IPS-18c (cell line): Measurements from ENCODE around the gene PAN2.
"Not testable (repeated sequence)": the region's sequence is repeated elsewhere in the genome, so short reads cannot be mapped to it uniquely, and the experiment has no call there.

Source experiments
- H3K4me3 ChIP-seq: 2 replicates; pipeline ENCODE4 v1.7.0; 2013; ENCODE audit warnings: low read depth, mild to moderate bottlenecking, low read length, moderate library complexity; ENCODE audit not compliant: insufficient read depth
- H3K9me3 ChIP-seq: one replicate; pipeline ENCODE4 v1.6.1; 2013; ENCODE audit warnings: mild to moderate bottlenecking, low read length, moderate library complexity; ENCODE audit not compliant: control insufficient read depth, insufficient read depth

The PAN2 gene

DNA sequence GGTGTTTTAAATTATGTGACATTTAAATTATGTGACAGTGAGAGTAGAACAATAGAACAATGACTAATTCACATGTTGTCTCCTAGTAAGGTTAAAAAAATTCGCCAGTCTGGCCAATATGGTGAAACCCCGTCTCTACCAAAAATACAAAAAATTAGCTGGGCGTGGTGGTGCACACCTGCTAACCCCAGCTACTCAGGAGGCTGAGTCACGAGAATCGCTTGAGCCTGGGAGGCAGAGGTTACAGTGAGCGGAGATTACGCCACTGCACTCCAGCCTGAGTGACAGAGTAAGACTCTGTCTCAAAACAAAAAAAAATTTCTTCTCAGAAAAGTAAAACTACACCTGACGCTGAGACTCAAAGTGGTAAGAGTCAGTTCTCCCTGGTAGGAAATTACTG is 36.4 kb downstream of the PAN2 start:
- Histone ChIP-seq H3K4me3 (no peak overlapping the region), H3K9me3 (no peaks in the 10 kb centered on the region)

GRCh38 chr12:56296295-56296694 is 37.5 kb downstream of the PAN2 start:
- Histone ChIP-seq H3K4me3 (no peak overlapping the region), H3K9me3 (no peaks in the 10 kb centered on the region)

GRCh38 chr12:56293795-56294194 is 40.0 kb downstream of the PAN2 start:
- H3K4me3 ChIP-seq: no peak overlapping the region
- no peaks in the 10 kb centered on the region for H3K9me3 ChIP-seq

GRCh38 chr12:56288705-56289387 is 45.0 kb downstream of the PAN2 start:
- Histone ChIP-seq H3K4me3 (no peak overlapping the region), H3K9me3 (no peaks in the 10 kb centered on the region)

- Histone ChIP-seq H3K9me3 (no peaks in the 10 kb centered on the region), H3K4me3 (no peak overlapping the region)
Measured at GRCh38 chr12:56286044-56286830, 47.6 kb downstream of the PAN2 start.

GRCh38 chr12:56284263-56284662 is 49.5 kb downstream of the PAN2 start:
- H3K9me3 ChIP-seq, H3K4me3 ChIP-seq: not testable (repeated sequence)

- Histone ChIP-seq H3K4me3 (no peak overlapping the region), H3K9me3 (no peaks in the 10 kb centered on the region)
Measured at GRCh38 chr12:56282579-56282978, 51.2 kb downstream of the PAN2 start.

DNA sequence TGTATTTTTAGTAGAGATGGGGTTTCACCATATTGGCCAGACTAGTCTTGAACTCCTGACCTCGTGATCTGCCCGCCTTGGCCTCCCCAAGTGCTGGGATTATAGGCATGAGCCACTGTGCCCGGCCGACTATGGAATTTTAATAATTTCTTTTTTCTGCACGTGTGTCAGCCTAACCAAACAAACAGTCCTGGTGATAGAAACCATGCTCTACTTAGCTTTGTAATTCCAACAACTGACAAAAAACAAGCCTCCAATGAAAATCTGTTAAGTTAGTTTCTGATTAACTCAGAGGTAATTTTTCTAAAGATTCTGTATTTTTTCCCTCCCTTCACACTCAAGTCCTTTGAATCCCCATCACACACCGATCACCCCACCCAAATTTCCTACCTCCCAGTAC is 51.8 kb downstream of the PAN2 start:
- H3K4me3 ChIP-seq: no peak overlapping the region
- H3K9me3 ChIP-seq: no peaks in the 10 kb centered on the region

DNA sequence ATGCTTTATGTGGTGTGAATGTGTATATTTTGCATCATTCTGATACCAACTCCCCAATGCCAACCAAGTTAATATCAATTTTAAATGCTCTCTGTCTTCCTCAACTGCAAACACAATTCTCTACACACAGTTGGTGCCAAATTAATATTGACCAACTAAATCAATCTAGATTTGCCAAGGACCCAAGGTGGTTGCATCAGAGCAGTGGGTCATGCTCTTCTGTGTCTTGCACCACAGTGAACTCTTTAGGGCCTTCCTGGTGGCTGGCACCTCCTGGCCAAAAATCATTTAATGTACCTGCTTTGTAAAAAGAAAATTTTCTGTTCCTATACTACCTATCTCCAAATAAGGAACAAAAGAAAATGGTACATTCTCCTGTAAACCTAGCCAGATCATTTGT is 53.0 kb downstream of the PAN2 start:
- Histone ChIP-seq H3K9me3 (no peaks in the 10 kb centered on the region), H3K4me3 (no peak overlapping the region)

GRCh38 chr12:56278905-56279304 is 54.9 kb downstream of the PAN2 start:
- Histone ChIP-seq H3K9me3 (no peaks in the 10 kb centered on the region), H3K4me3 (no peak overlapping the region)

DNA sequence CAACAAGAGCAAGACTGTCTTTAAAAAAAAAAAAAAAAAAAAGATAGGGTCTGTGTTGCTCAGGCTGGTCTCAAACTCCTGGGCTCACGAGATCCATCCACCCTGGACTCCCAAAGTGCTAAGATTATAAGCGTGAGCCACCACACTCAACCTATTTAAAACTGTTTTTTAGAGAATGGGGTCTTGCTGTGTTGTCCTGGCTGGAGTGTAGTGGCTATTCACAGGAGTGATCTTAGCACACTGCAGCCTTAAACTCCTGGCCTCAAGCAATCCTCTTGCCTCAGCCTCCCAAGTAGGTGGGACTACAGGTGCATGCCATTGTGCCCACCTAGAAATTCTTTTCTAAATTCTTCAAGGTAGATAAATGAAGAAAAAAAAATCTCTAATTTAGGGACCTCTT is 59.5 kb downstream of the PAN2 start:
- Histone ChIP-seq H3K9me3 (no peaks in the 10 kb centered on the region), H3K4me3 (no peak overlapping the region)

- not testable (repeated sequence) for H3K4me3 ChIP-seq, H3K9me3 ChIP-seq
Measured at GRCh38 chr12:56272468-56272867, 61.3 kb downstream of the PAN2 start.

- Histone ChIP-seq H3K4me3 (no peak overlapping the region), H3K9me3 (no peaks in the 10 kb centered on the region)
Measured at GRCh38 chr12:56271031-56271430, 62.8 kb downstream of the PAN2 start.

DNA sequence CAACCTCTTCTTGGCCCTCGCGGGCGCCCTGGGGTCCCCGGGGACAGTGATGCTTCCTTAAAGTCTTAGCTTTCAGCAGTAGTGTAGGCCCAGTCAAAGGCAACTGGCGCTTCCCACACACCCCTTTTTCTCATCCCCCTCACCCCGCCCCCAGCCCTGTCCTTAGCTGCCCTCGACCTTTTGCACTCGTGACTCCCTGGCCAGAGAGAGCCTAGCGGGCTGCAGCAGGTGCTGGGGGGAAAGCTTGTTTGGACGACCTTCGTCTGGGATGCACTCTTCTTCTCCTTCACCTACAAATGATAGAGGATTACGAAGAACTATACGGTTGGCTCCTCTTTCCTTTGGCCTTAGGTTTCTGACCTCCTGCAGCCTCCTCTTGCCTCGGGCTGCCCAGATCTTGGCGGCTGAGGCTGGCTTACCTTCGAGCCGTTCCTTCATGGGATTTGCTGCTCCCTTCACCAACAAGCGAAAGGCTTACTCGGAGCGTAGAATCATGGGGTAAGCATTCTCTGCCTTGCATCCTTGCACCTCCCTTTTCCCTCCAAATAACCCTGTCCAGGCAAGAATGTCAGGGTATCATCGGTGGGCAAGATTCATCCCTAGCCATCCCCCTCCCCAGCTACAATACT is 66.2 kb downstream of the PAN2 start:
- H3K9me3 ChIP-seq: no peaks in the 10 kb centered on the region
- peak overlapping the region; percentile 97 for H3K4me3 ChIP-seq

GRCh38 chr12:56266693-56267442 is 66.9 kb downstream of the PAN2 start, which contains the start of gene COQ10A:
TSS of gene COQ10A (plus strand) at chr12:56266942. CDS start at chr12:56267119, 177 bp downstream.
- H3K4me3 ChIP-seq: peak within 1 kb of the TSS; percentile 97
- no peaks in the 10 kb centered on the region for H3K9me3 ChIP-seq
